Keratinocyte (primary cell): ENCODE results near the gene CORO2A.

ENCODE experiments used
- CTCF ChIP-seq, 3 experiments: IDR thresholded peaks in 1 of 3; conservative IDR thresholded peaks in 1 of 3; optimal IDR thresholded peaks in 1 of 3; 2 replicates in 2 of 3; 3 replicates in 1 of 3; pipeline versions ENCODE3 to v1.5.1; 2011; ENCODE audit warnings: low read length in 3 of 3, mild to moderate bottlenecking in 3 of 3, moderate library complexity in 2 of 3, control low read depth in 1 of 3, inconsistent platforms in 1 of 3; ENCODE audit not compliant: insufficient read depth in 2 of 3; ENCODE audit errors: extremely low read depth in 1 of 3
- EZH2 ChIP-seq: IDR thresholded peaks from one replicate; pipeline ENCODE4 v1.6.1; 2012; ENCODE audit warnings: inconsistent platforms, mild to moderate bottlenecking, low read length, moderate library complexity

GRCh38 chr9:98150164-98150563 lies 42.3 kb downstream of the CORO2A start:
- no peak for TF ChIP-seq CTCF (optimal IDR thresholded peaks at IDR 0.05 in 1 of 3, IDR thresholded peaks at IDR 0.05 in 1 of 3, conservative IDR thresholded peaks at IDR 0.05 in 1 of 3; ENCODE audit: extremely low read depth in 1 of 3, insufficient read depth in 2 of 3, low read length in 3 of 3)
- TF ChIP-seq EZH2 = no peak
